Bronchial epithelial cell (primary cell): ENCODE results near the gene REV3L. TPM values are rescaled to one million over a fixed set of nuclear protein-coding genes. Genes with fewer than 3 reads are reported as not detected.
"Not testable (repeated sequence)": the region's sequence is repeated elsewhere in the genome, so short reads cannot be mapped to it uniquely, and the experiment has no call there.

Experiments
- DNase-seq: peaks from one replicate; pipeline ENCODE4 v3.0.0-alpha.2; 2010; ENCODE audit warnings: low read depth
- FAIRE-seq: peaks from 2 replicates; lab custom pipeline; 2011; peaks lifted over from hg19 to GRCh38; lab: Jason Lieb, UNC
- H3K27me3 ChIP-seq: 2 replicates; pipeline ENCODE4 v1.5.1; 2011; ENCODE audit warnings: low read length; ENCODE audit not compliant: control insufficient read depth, insufficient read depth
- H3K36me3 ChIP-seq: 2 replicates; pipeline ENCODE4 v1.5.1; 2011; ENCODE audit warnings: low read length; ENCODE audit not compliant: control insufficient read depth, insufficient read depth
- H3K4me3 ChIP-seq: 2 replicates; pipeline ENCODE4 v1.5.1; 2011; ENCODE audit warnings: mild to moderate bottlenecking, low read depth, low read length, control low read depth
- total RNA-seq: library from RNA; depleted of rRNA; stranded (reverse); fragments of >200 nt; gene quantifications from 2 replicates; pipeline ENCODE4 v1.2.1, GENCODE V29; 2014
- TF ChIP-seq, protein P1 (sequence below): IDR thresholded peaks from 2 replicates; pipeline ENCODE4 v1.5.1; 2011; ENCODE audit warnings: mild to moderate bottlenecking, moderate library complexity, low read length, control low read depth, inconsistent platforms; ENCODE audit not compliant: insufficient read depth, severe bottlenecking

Gene REV3L
- total RNA-seq, 1 donor from 2014 or later, result 8.4 TPM

DNA sequence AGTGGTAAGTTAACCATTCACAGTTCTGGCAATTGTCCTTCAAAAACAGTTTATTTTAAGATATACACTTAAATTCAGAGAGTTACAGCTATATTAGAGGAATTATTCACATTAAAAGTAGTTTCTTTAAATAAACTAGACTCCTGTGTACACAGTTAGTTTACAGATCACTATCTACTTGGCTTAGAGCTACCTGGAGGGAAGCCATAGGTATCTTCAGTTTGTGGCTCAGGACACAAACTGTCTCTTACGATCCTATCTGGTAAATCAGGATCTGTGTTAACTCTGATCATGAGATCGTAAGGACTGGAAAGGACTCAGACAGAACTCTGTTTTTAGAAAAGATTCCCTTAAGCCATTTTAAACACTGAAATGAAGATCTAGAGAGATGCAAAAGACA lies 160.9 kb downstream of the REV3L start:
- Histone ChIP-seq H3K27me3 (no peaks in the 10 kb centered on the region), H3K4me3 (no peak overlapping the region), H3K36me3 (no peaks in the 10 kb centered on the region)
- no peak for FAIRE-seq
- no peak for DNase-seq
- TF ChIP-seq, protein P1, sequence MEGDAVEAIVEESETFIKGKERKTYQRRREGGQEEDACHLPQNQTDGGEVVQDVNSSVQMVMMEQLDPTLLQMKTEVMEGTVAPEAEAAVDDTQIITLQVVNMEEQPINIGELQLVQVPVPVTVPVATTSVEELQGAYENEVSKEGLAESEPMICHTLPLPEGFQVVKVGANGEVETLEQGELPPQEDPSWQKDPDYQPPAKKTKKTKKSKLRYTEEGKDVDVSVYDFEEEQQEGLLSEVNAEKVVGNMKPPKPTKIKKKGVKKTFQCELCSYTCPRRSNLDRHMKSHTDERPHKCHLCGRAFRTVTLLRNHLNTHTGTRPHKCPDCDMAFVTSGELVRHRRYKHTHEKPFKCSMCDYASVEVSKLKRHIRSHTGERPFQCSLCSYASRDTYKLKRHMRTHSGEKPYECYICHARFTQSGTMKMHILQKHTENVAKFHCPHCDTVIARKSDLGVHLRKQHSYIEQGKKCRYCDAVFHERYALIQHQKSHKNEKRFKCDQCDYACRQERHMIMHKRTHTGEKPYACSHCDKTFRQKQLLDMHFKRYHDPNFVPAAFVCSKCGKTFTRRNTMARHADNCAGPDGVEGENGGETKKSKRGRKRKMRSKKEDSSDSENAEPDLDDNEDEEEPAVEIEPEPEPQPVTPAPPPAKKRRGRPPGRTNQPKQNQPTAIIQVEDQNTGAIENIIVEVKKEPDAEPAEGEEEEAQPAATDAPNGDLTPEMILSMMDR, result no peak

DNA sequence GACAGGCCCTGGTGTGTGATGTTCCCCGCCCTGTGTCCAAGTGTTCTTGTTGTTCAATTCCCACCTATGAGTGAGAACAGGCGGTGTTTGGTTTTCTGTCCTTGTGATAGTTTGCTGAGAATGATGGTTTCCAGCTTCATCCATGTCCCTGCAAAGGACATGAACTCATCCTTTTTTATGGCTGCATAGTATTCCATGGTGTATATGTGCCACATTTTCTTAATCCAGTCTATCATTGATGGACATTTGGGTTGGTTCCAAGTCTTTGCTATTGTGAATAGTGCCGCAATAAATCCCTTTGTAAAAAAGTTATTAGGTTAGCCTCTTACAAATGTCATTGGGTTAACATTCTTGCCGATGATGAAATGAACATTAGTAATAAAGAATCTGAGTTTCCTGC lies 175.1 kb downstream of the REV3L start:
- peaks cover 19% of the 10 kb centered on the region for H3K36me3 ChIP-seq

DNA sequence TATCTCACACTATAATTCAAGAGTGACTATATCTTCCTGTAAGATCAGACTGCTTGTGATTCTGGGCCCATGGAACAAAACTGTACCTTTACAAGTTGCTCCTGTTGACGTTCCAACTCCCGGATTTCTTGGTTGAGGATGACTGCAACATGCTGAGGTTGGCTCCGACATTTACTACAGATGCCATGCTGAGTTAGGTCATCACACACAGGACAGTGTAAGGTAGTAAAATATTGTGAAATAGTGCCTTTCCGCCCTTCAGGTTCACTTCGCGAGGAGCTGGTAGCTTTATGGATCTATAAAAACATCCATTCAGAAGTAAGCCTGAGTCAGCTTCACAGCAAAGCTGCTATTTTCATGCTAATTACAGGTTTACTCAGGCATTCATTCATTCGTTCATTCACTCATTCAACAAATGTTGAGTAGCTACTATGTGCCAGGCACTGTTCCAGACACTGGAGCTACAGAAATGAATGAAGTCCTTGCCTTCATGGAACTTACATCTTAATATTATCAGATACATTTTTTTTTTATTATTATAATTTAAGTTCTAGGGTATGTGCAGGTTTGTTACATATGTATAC lies 175.7 kb downstream of the REV3L start:
- TF ChIP-seq, protein P1, result no peak
- peaks cover 19% of the 10 kb centered on the region for H3K36me3 ChIP-seq
- DNase-seq, result no peak
- FAIRE-seq, result no peak
- no peaks in the 10 kb centered on the region for H3K27me3 ChIP-seq
- H3K4me3 ChIP-seq, result no peak overlapping the region

More for the DNA sequence above, 175.1 kb downstream of the REV3L start:
- not testable (repeated sequence) for H3K27me3 ChIP-seq, H3K4me3 ChIP-seq, FAIRE-seq, DNase-seq

DNA sequence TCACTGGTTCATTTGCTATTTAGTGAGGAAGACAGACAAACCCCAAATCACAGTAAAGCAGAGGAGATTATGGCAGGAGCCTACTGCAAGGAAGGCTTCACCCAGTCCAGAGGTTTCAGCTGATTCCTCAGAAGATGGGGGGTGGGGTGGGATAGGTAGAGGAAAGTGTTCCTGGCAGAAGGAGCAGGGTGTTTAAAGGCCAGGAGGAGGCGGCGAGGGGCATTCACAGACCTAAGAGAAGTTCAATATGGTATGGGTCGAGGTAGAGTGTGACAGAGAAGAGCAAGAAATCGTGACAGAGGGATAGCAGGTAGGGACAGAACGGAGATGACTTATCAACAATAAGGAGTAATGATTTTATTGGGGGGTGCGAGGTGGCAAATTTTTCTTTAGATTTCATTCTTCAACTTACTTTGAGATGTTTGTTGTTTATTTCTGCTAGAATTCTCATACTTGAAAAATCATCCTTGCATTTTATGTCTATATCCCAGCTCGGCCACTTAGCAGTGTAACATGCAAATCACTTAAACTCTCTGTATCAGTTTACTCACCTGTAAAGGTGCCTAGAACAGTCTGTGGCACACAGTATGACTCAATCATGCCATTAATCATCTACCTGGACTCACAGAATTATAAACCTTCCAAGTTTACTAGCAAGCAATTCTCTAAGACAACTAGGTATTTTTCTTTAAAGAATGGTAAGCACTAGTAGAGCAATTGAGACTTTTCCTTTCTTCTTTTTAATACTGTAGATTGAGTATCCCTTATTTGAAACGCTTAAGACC lies 176.7 kb downstream of the REV3L start:
- Histone ChIP-seq H3K4me3 (no peak overlapping the region), H3K36me3 (peaks cover 19% of the 10 kb centered on the region), H3K27me3 (no peaks in the 10 kb centered on the region)
- FAIRE-seq (no peak), DNase-seq (peak; percentile 79)
- TF ChIP-seq, protein P1, result no peak

DNA sequence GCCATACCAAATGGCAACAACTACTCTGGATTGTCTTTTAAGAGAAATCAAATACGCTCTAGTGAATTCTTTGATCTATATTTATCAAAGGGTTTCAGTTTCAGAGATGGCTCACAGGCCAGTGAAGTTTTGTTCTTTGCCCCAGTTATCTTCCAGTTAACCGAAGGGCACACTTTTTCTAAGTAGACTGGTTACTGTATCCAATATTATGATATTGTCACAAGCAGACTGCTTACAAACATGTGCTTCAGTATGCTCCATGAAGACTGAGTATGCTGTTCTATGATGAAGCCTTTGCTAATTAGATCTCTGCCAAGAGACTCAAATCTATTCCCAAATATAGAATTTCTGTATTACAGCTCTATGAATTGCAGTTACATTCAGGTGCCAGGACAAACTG lies 181.1 kb downstream of the REV3L start:
- FAIRE-seq, result no peak
- Histone ChIP-seq H3K36me3 (peaks cover 5% of the 10 kb centered on the region), H3K27me3 (no peaks in the 10 kb centered on the region), H3K4me3 (no peak overlapping the region)
- TF ChIP-seq, protein P1, result no peak
- DNase-seq, result no peak

DNA sequence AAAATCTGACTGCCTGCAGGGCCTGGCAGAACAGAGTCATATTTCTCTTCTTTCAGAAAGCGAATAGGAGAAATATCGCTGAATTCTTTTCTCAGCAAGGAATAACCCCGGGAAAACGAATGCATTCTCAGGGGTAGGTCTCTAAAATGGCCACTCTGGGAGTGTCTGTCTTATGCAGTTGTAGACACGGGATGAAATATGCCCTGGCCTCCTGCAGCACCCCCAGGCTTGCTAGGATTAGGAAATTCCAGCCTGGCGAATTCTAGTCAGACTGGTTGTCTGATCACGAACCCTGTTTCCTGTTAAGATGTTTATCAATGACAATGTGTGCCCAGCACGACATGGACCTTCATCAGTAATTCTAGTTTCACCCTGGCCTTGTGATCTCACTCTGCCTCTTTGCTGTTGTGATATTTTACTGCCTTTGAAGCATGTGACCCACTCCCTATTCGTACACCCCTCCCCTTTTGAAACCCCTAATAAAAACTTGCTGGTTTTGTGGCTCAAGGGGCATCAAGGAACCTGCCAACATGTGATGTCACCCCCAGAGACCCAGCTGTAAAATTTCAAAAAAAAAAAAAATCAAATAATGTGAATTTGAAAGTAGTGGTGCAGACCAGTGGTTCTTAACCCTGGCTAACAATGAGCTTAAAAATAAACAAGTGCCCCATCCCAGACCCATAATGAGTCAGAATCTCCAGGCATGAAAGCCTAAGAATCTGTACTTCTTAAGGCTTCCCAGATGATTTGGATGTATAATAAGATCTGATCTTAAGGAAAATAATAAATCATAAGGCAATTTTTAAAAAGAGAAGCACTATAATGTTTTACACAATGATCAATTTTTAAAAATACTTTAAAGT lies 181.8 kb downstream of the REV3L start:
- not testable (repeated sequence) for H3K4me3 ChIP-seq, H3K36me3 ChIP-seq, DNase-seq, FAIRE-seq, H3K27me3 ChIP-seq
